OCI-LY3 (cell line): Measurements from ENCODE around the gene CKMT2.

Experiments used
- H2AFZ ChIP-seq: fragments of 200-600, 300-600 bp; shearing (Covaris generic); 2 replicates; pipeline ENCODE4 v1.6.0; 2014; ENCODE audit warnings: antibody characterized with exemption, low read depth, low read length
- H3K27ac ChIP-seq: fragments of 200-600, 300-600 bp; sonication (generic); 2 replicates; pipeline ENCODE4 v1.5.1; 2014; ENCODE audit warnings: mild to moderate bottlenecking, low read length, moderate library complexity, mixed read lengths
- H3K27me3 ChIP-seq: fragments of 200-600, 300-600 bp; sonication (generic); 2 replicates; pipeline ENCODE4 v1.6.1; 2014; ENCODE audit warnings: low read depth, low read length, mixed read lengths
- H3K36me3 ChIP-seq: fragments of 200-600, 300-600 bp; sonication (generic); replicated peaks from 2 replicates; pipeline ENCODE3; 2014; ENCODE audit warnings: low read depth, low read length, mixed read lengths
- H3K4me1 ChIP-seq: fragments of 300-600, 200-600 bp; sonication (generic); 2 replicates; pipeline ENCODE4 v1.6.1; 2014; ENCODE audit warnings: low read length, mixed read lengths
- H3K4me2 ChIP-seq: fragments of 200-600, 300-600 bp; sonication (generic); 2 replicates; pipeline ENCODE4 v1.6.1; 2014; ENCODE audit warnings: low read length, mixed read lengths
- H3K4me3 ChIP-seq: fragments of 300-600, 200-600 bp; sonication (generic); 2 replicates; pipeline ENCODE4 v1.5.1; 2014; ENCODE audit warnings: antibody characterized with exemption, mild to moderate bottlenecking, low read length, moderate library complexity
- H3K79me2 ChIP-seq: fragments of 300-600, 200-600 bp; shearing (Covaris generic); 2 replicates; pipeline ENCODE4 v1.6.1; 2014; ENCODE audit warnings: mild to moderate bottlenecking, low read length, mixed read lengths
- H3K9ac ChIP-seq: fragments of 300-600, 200-600 bp; shearing (Covaris generic); 2 replicates; pipeline ENCODE4 v1.6.0; 2014; ENCODE audit warnings: mild to moderate bottlenecking, low read length, moderate library complexity
- H3K9me3 ChIP-seq: fragments of 200-600, 300-600 bp; shearing (Covaris generic); 2 replicates; pipeline ENCODE4 v1.6.1; 2014; ENCODE audit warnings: low read length, mixed read lengths; ENCODE audit not compliant: insufficient read depth
- H4K20me1 ChIP-seq: fragments of 200-600, 300-600 bp; sonication (generic); 2 replicates; pipeline ENCODE4 v1.6.1; 2016; ENCODE audit warnings: low read length, mixed read lengths; ENCODE audit not compliant: insufficient read depth
- EZH2phosphoT487 ChIP-seq: fragments of 200-600 bp; shearing (Covaris generic); IDR thresholded peaks from 2 replicates; pipeline ENCODE4 v1.6.1; 2018; ENCODE audit warnings: antibody characterized with exemption, mixed run types, low read depth
- TF ChIP-seq, protein P1 (sequence below): fragments of 200-600, 300-600 bp; sonication (generic); IDR thresholded peaks from 2 replicates; pipeline ENCODE4 v1.5.1; 2014; ENCODE audit warnings: antibody characterized with exemption, low read length, low read depth

The CKMT2 gene

DNA sequence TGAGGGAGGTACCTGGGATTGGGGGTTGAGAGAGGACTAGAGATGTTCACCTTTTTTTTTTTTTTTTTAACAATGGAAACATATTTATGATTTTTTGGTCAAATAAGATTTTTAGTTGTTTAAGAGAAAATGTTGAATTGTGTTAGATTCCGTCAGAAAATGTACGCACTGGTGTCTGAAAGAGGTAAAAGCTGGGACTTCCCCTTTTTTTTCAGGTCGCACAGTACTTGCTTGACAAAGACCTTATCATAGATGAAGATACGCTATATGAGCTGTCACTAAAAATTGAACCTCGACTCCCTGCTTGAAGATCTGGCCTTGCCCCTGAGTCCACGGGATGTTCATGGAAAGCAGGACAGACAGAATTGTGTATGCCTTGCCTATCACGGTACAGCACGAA, 7.7 kb upstream of the CKMT2 start:
- Histone ChIP-seq H4K20me1 (no peaks in the 10 kb centered on the region), H3K9me3 (no peaks in the 10 kb centered on the region), H3K4me1 (peaks cover 28% of the 10 kb centered on the region), H3K36me3 (no peaks in the 10 kb centered on the region), H3K4me3 (peak overlapping the region; percentile 75), H3K27ac (no peak overlapping the region), H3K4me2 (peak overlapping the region; percentile 99), H3K9ac (0 out of 2 replicates have a peak overlapping the region, but pooled peaks have one; percentile 10), H2AFZ (peak overlapping the region; percentile 85), H3K79me2 (no peaks in the 10 kb centered on the region), H3K27me3 (peaks cover 6% of the 10 kb centered on the region; the same call in 1 of the 2 replicates)
- TF ChIP-seq, protein P1, sequence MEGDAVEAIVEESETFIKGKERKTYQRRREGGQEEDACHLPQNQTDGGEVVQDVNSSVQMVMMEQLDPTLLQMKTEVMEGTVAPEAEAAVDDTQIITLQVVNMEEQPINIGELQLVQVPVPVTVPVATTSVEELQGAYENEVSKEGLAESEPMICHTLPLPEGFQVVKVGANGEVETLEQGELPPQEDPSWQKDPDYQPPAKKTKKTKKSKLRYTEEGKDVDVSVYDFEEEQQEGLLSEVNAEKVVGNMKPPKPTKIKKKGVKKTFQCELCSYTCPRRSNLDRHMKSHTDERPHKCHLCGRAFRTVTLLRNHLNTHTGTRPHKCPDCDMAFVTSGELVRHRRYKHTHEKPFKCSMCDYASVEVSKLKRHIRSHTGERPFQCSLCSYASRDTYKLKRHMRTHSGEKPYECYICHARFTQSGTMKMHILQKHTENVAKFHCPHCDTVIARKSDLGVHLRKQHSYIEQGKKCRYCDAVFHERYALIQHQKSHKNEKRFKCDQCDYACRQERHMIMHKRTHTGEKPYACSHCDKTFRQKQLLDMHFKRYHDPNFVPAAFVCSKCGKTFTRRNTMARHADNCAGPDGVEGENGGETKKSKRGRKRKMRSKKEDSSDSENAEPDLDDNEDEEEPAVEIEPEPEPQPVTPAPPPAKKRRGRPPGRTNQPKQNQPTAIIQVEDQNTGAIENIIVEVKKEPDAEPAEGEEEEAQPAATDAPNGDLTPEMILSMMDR = no peak
- TF ChIP-seq EZH2phosphoT487 = no peak

DNA sequence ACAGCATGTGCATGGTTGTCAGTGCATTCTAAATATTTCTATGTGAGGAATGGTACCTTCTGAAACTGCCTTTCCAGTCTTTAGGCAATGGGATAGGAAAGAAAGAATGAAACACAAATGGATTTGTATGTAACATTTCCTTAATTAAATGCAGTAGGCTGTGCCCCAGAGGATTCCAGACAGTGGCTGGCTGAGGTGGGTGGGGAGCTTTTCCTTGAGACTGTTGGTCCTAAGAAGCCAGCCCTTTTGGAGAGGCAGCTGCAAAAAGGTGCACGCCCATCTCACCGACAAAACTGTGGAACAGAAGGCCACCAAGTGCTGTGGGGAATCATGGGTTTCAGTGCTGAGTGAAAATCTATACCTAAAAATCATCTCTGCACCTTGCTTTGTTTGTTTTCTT, 6.8 kb upstream of the CKMT2 start:
- peaks cover 28% of the 10 kb centered on the region for H3K4me1 ChIP-seq
- no peaks in the 10 kb centered on the region for H3K9me3 ChIP-seq
- peak overlapping the region; percentile 99 for H3K4me2 ChIP-seq
- no peak for TF ChIP-seq EZH2phosphoT487
- TF ChIP-seq, protein P1 = no peak
- no peak overlapping the region for H3K27ac ChIP-seq
- H3K27me3 ChIP-seq = peaks cover 6% of the 10 kb centered on the region; the same call in 1 of the 2 replicates
- no peak overlapping the region for H3K9ac ChIP-seq
- no peaks in the 10 kb centered on the region for H3K79me2 ChIP-seq
- H3K4me3 ChIP-seq = no peak overlapping the region
- H3K36me3 ChIP-seq = no peaks in the 10 kb centered on the region
- H4K20me1 ChIP-seq = no peaks in the 10 kb centered on the region
- no peak overlapping the region for H2AFZ ChIP-seq

DNA sequence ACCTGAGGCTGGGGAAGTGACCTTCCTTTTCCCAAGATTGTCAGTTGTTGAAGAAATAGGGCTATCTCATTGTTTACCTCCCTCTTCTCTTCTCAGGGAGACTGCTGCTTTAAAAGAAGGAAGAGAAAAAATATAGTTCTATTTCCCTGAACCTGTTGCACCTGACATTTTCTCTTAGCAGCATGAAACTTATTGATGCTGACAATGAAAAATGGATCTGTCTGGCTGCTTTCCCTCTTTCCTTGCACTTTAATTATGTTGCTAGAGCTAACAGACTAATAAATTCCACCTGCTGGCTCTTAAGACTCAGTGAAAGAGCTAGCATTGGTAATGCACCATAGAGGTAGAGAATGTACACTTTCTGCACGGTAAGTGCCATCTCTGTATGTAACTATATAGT, 6.2 kb upstream of the CKMT2 start:
- Histone ChIP-seq H3K9me3 (no peaks in the 10 kb centered on the region), H3K27ac (no peak overlapping the region), H3K4me2 (no peak overlapping the region), H3K27me3 (peaks cover 6% of the 10 kb centered on the region; the same call in 1 of the 2 replicates), H3K79me2 (no peaks in the 10 kb centered on the region), H3K9ac (no peak overlapping the region), H3K4me3 (no peak overlapping the region), H3K36me3 (no peaks in the 10 kb centered on the region), H3K4me1 (peaks cover 21% of the 10 kb centered on the region), H2AFZ (no peak overlapping the region), H4K20me1 (no peaks in the 10 kb centered on the region)
- no peak for TF ChIP-seq EZH2phosphoT487
- TF ChIP-seq, protein P1 = no peak

DNA sequence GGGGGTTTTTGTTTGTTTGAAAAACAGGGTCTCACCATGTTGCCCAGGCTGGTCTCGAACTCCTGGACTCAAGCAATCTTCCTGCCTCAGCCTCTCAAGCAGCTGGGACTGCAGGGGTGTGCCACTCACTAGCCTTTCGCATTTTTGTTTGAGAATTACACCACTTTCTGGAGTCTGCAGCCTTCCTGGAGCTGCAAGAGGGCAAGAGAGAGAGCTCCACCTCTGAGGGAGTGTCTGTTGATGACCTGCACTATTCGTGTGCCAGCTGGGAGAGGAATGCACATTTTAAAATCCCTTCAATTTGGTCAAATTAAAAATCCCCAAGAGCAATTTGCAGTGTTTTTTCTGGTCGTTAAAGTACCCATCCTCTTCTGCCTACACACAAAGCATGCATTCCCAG, 5.0 kb upstream of the CKMT2 start:
- Histone ChIP-seq H3K9ac (no peak overlapping the region), H3K79me2 (no peaks in the 10 kb centered on the region), H3K4me1 (peaks cover 16% of the 10 kb centered on the region), H3K9me3 (no peaks in the 10 kb centered on the region), H4K20me1 (no peaks in the 10 kb centered on the region), H3K27me3 (peaks cover 6% of the 10 kb centered on the region; the same call in 1 of the 2 replicates), H2AFZ (no peak overlapping the region), H3K4me2 (no peak overlapping the region), H3K4me3 (no peak overlapping the region), H3K27ac (no peak overlapping the region), H3K36me3 (no peaks in the 10 kb centered on the region)
- TF ChIP-seq, protein P1 = no peak
- no peak for TF ChIP-seq EZH2phosphoT487
